Measurements from ENCODE around the gene LSM10.
A peak's percentile ranks its signal among the peaks of the same experiment; 100 is the strongest.

Gene LSM10

GRCh38 chr1:36372617-36373016, 25.1 kb downstream of the LSM10 start:
- no peak for TF ChIP-seq CTCF (IDR thresholded peaks at IDR 0.05; ENCODE audit: low read depth, low read length, missing control alignments)
- Histone ChIP-seq H3K36me3 (replicated peaks) (peaks cover 13% of the 10 kb centered on the region), H3K27ac (peak overlapping the region; percentile 88), H3K4me3 (ENCODE audit: low read depth, low read length) (no peak overlapping the region), H3K27me3 (replicated peaks) (no peaks in the 10 kb centered on the region)
- no peak for DNase-seq
- in situ Hi-C loops (cut with HindIII; ENCODE audit: low pct_ligation_motif_present, low sequenced_read_pairs), result no loop called here

GRCh38 chr1:36369061-36369861, 28.4 kb downstream of the LSM10 start:
- in situ Hi-C loops (cut with HindIII; ENCODE audit: low pct_ligation_motif_present, low sequenced_read_pairs), result no loop called here
- H3K36me3 ChIP-seq (replicated peaks), result peaks cover 16% of the 10 kb centered on the region
- no peak overlapping the region for H3K27ac ChIP-seq
- H3K27me3 ChIP-seq (replicated peaks), result no peaks in the 10 kb centered on the region
- DNase-seq, result peak; percentile 64
- peak; percentile 94 for TF ChIP-seq CTCF (IDR thresholded peaks at IDR 0.05; ENCODE audit: low read depth, low read length, missing control alignments)
- H3K4me3 ChIP-seq (ENCODE audit: low read depth, low read length), result no peak overlapping the region

GRCh38 chr1:36367798-36368197, 29.9 kb downstream of the LSM10 start:
- no peak for DNase-seq
- TF ChIP-seq CTCF (IDR thresholded peaks at IDR 0.05; ENCODE audit: low read depth, low read length, missing control alignments), result no peak
- no peak overlapping the region for H3K4me3 ChIP-seq (ENCODE audit: low read depth, low read length)
- H3K27ac ChIP-seq, result no peak overlapping the region
- in situ Hi-C loops (cut with HindIII; ENCODE audit: low pct_ligation_motif_present, low sequenced_read_pairs), result no loop called here
- H3K27me3 ChIP-seq (replicated peaks), result no peaks in the 10 kb centered on the region
- peaks cover 18% of the 10 kb centered on the region for H3K36me3 ChIP-seq (replicated peaks)

GRCh38 chr1:36367066-36367465, 30.6 kb downstream of the LSM10 start:
- H3K36me3 ChIP-seq (replicated peaks), result peaks cover 22% of the 10 kb centered on the region
- H3K4me3 ChIP-seq (ENCODE audit: low read depth, low read length), result no peak overlapping the region
- H3K27ac ChIP-seq, result no peak overlapping the region
- H3K27me3 ChIP-seq (replicated peaks), result no peaks in the 10 kb centered on the region
- in situ Hi-C loops (cut with HindIII; ENCODE audit: low pct_ligation_motif_present, low sequenced_read_pairs), result no loop called here
- DNase-seq, result no peak
- TF ChIP-seq CTCF (IDR thresholded peaks at IDR 0.05; ENCODE audit: low read depth, low read length, missing control alignments), result no peak

GRCh38 chr1:36366091-36366661, 31.5 kb downstream of the LSM10 start:
- in situ Hi-C loops (cut with HindIII; ENCODE audit: low pct_ligation_motif_present, low sequenced_read_pairs), result no loop called here
- H3K4me3 ChIP-seq (ENCODE audit: low read depth, low read length), result no peak overlapping the region
- H3K27ac ChIP-seq, result peak overlapping the region; percentile 34
- DNase-seq, result peak; percentile 71
- peaks cover 24% of the 10 kb centered on the region for H3K36me3 ChIP-seq (replicated peaks)
- no peaks in the 10 kb centered on the region for H3K27me3 ChIP-seq (replicated peaks)
- peak; percentile 58 for TF ChIP-seq CTCF (IDR thresholded peaks at IDR 0.05; ENCODE audit: low read depth, low read length, missing control alignments)
